ENCODE results near the gene AQP2. TPM values are rescaled to one million over a fixed set of nuclear protein-coding genes. Genes with fewer than 3 reads are reported as not detected.

AQP2 gene
- total RNA-seq, 1 donor from 2014 or later = not detected

DNA sequence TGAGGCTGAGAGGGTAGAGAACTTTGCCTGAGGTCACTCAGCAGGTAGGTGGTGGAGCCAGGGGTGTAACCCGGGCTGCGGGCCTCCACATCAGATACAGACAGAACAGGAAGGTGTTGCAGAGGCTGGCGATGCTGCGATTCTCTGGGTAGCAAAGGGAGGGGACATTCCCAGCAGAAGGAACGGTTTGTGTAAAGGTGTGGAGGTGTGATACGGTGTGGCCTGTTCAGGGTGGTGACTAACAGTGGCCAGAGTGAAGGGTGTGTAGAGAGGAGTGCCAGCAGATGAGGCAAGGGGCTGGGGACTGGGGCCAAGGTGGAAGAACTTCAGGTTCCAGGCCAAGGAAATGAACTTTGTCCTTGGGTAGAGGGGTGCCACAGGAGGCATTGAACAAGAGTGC is 28.6 kb upstream of the AQP2 start:
- peaks cover 8% of the 10 kb centered on the region for H3K4me1 Mint-ChIP-seq

GRCh38 chr12:49922349-49923034 is 28.0 kb upstream of the AQP2 start:
- no peak for DNase-seq (ENCODE audit: low read depth, low spot score)
- Mint-ChIP-seq H3K27ac (ENCODE audit: unreplicated experiment) (no peak overlapping the region), H3K27me3 (ENCODE audit: low read depth) (peaks cover 3% of the 10 kb centered on the region), H3K36me3 (ENCODE audit: low read depth) (no peaks in the 10 kb centered on the region), H3K4me3 (no peak overlapping the region), H3K4me1 (peaks cover 4% of the 10 kb centered on the region), H3K9me3 (no peaks in the 10 kb centered on the region)
- no peak for TF ChIP-seq CTCF (conservative IDR thresholded peaks at IDR 0.05)

More for the DNA sequence above, 28.6 kb upstream of the AQP2 start:
- TF ChIP-seq CTCF (conservative IDR thresholded peaks at IDR 0.05) = no peak
- DNase-seq (ENCODE audit: low read depth, low spot score) = no peak
- no peaks in the 10 kb centered on the region for H3K9me3 Mint-ChIP-seq
- H3K27ac Mint-ChIP-seq (ENCODE audit: unreplicated experiment) = no peak overlapping the region
- H3K4me3 Mint-ChIP-seq = no peak overlapping the region
- H3K27me3 Mint-ChIP-seq (ENCODE audit: low read depth) = peaks cover 3% of the 10 kb centered on the region
- no peaks in the 10 kb centered on the region for H3K36me3 Mint-ChIP-seq (ENCODE audit: low read depth)

DNA sequence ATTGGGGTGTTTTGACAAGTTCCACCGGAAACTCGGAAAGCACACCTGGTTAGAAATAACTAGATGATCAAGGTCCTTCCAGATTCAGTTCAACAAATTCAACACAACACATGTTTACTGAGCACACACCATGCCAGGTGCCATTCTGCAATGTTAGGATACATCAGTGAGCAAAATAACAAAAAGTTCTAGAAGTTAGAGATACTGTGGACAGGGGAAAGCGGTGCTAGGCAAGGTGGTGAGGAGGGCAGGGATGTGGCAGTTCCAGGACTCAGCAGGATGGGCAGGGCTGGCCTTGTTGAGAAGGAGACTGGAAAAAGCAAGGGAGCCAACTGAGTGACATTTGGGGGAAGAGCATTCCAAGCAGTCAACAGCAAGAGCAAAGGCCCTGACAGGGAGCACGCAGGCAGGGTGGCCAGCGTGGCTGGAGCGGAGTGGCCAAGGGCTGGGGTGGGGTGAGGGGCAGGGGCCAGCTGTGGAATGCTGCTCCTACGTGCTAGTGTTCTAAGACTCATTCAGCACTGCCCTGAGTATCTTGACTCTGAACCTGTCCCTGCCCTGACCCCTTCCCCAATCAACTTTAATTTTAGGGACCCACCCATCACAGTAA is 27.4 kb upstream of the AQP2 start:
- no peak overlapping the region for H3K4me3 Mint-ChIP-seq
- no peaks in the 10 kb centered on the region for H3K9me3 Mint-ChIP-seq
- H3K4me1 Mint-ChIP-seq = peaks cover 4% of the 10 kb centered on the region
- H3K27me3 Mint-ChIP-seq (ENCODE audit: low read depth) = peaks cover 3% of the 10 kb centered on the region
- no peak for TF ChIP-seq CTCF (conservative IDR thresholded peaks at IDR 0.05)
- H3K36me3 Mint-ChIP-seq (ENCODE audit: low read depth) = no peaks in the 10 kb centered on the region
- H3K27ac Mint-ChIP-seq (ENCODE audit: unreplicated experiment) = peak overlapping the region; percentile 79
- no peak for DNase-seq (ENCODE audit: low read depth, low spot score)

GRCh38 chr12:49923880-49924556 is 26.5 kb upstream of the AQP2 start:
- Mint-ChIP-seq H3K4me1 (peaks cover 4% of the 10 kb centered on the region), H3K4me3 (no peak overlapping the region), H3K27ac (ENCODE audit: unreplicated experiment) (peak overlapping the region; percentile 53), H3K9me3 (no peaks in the 10 kb centered on the region), H3K27me3 (ENCODE audit: low read depth) (peaks cover 3% of the 10 kb centered on the region), H3K36me3 (ENCODE audit: low read depth) (no peaks in the 10 kb centered on the region)
- no peak for DNase-seq (ENCODE audit: low read depth, low spot score)
- TF ChIP-seq CTCF (conservative IDR thresholded peaks at IDR 0.05) = no peak

- no peak overlapping the region for H3K4me3 Mint-ChIP-seq
- H3K36me3 Mint-ChIP-seq (ENCODE audit: low read depth) = no peaks in the 10 kb centered on the region
- no peaks in the 10 kb centered on the region for H3K9me3 Mint-ChIP-seq
- TF ChIP-seq CTCF (conservative IDR thresholded peaks at IDR 0.05) = no peak
- H3K27me3 Mint-ChIP-seq (ENCODE audit: low read depth) = peaks cover 3% of the 10 kb centered on the region
- H3K4me1 Mint-ChIP-seq = peaks cover 4% of the 10 kb centered on the region
- H3K27ac Mint-ChIP-seq (ENCODE audit: unreplicated experiment) = no peak overlapping the region
- DNase-seq (ENCODE audit: low read depth, low spot score) = no peak
Observed at GRCh38 chr12:49924628-49925246, 25.8 kb upstream of the AQP2 start.

Data from neural crest cell (in vitro differentiated cells).